Testis (tissue), 3 donors: Measurements from ENCODE around the gene TUBGCP5. TPM values are rescaled to one million over a fixed set of nuclear protein-coding genes. Genes with fewer than 3 reads are reported as not detected.
"Not testable (repeated sequence)": the region's sequence is repeated elsewhere in the genome, so short reads cannot be mapped to it uniquely, and the experiment has no call there.

ENCODE experiments used
- DNase-seq: peaks from one replicate; pipeline ENCODE4 v3.0.0-alpha.2; 2019
- H3K27ac ChIP-seq, 2 donors: fragments of 200-600 bp; sonication (generic); one replicate each; pipeline ENCODE4 v1.5.1; 2019
- H3K27me3 ChIP-seq: fragments of 200-600 bp; sonication (generic); one replicate; pipeline ENCODE4 v1.5.1; 2019
- H3K36me3 ChIP-seq: fragments of 200-600 bp; sonication (generic); one replicate; pipeline ENCODE4 v1.5.1; 2017; ENCODE audit warnings: low read depth; ENCODE audit errors: missing control alignments
- H3K4me1 ChIP-seq: fragments of 200-600 bp; sonication (generic); one replicate; pipeline ENCODE4 v1.5.1; 2019
- H3K4me3 ChIP-seq, 2 donors: fragments of 200-600 bp; sonication (generic); one replicate each; pipeline ENCODE4 v1.5.1; 2017 to 2019
- H3K9me3 ChIP-seq: fragments of 200-600 bp; sonication (generic); one replicate; pipeline ENCODE4 v1.5.1; 2017
- POLR2A ChIP-seq: fragments of 450-650 bp; IDR thresholded peaks from one replicate; pipeline ENCODE4 v1.6.1; 2017; ENCODE audit warnings: antibody characterized with exemption, mild to moderate bottlenecking, moderate library complexity
- WGBS, 2 donors: methylation state at CpG; one replicate each; pipeline ENCODE4 v1.1.5; 2018; 5-methylcytosine and 5-hydroxymethylcytosine counted together
- intact Hi-C: fragments of 100-400 bp; cut with DNase I; formaldehyde crosslinking; loops from one replicate; pipeline ENCODE4 v1.15.1; 2023; ENCODE audit warnings: low total_unique reads
- polyA plus RNA-seq: library from polyadenylated mRNA; stranded (reverse); fragments of 350-450 nt; fragmentation: Illumina TruSeq; extraction: RNeasy Lipid Tissue Mini Kit (QIAGEN cat#74804); gene quantifications from one replicate; pipeline ENCODE4 v1.2.3, GENCODE V29; 2014; ENCODE audit warnings: low read depth, low replicate concordance; ENCODE audit not compliant: insufficient read depth
- total RNA-seq, 2 donors: library from RNA; depleted of rRNA; stranded (reverse); fragments of >200 nt; gene quantifications; one replicate each; pipeline ENCODE4 v1.2.3, GENCODE V29; 2016
- TF ChIP-seq, protein P1 (sequence below), 3 experiments: fragments of 450-650 bp in 2 of 3; fragments of 200-600 bp in 1 of 3; sonication (generic) in 1 of 3; IDR thresholded peaks; one replicate each; pipeline ENCODE4 v1.5.1; 2016 to 2019; ENCODE audit warnings: antibody characterized with exemption in 3 of 3, mild to moderate bottlenecking in 2 of 3, moderate library complexity in 1 of 3

TUBGCP5 gene
- total and polyA plus RNA-seq, 3 donors from 2014 or later, result 28.6 to 55.1 (median 45.8) TPM

DNA sequence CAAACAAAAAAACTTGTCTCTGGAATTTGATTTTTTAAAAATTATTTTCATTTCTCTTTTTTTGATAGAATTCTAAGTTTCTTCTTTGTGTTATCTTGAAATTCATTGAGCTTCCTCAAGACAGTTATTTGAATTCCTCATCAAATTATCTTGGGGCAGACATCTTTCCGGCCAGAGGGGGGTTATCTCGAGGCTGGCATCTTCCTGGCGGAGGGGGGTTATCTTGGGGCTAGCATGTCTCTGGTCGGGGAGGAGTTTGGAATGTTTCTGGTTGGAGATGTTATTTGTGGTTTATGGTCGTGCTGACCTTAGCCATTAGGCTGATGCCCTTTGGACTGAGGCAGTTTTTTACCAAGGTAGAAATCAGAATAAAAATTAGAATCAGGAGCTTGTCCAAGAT lies 15.9 kb upstream of the TUBGCP5 start:
- no peak overlapping the region for H3K27ac ChIP-seq
- no peaks in the 10 kb centered on the region for H3K27me3 ChIP-seq
- TF ChIP-seq, protein P1, sequence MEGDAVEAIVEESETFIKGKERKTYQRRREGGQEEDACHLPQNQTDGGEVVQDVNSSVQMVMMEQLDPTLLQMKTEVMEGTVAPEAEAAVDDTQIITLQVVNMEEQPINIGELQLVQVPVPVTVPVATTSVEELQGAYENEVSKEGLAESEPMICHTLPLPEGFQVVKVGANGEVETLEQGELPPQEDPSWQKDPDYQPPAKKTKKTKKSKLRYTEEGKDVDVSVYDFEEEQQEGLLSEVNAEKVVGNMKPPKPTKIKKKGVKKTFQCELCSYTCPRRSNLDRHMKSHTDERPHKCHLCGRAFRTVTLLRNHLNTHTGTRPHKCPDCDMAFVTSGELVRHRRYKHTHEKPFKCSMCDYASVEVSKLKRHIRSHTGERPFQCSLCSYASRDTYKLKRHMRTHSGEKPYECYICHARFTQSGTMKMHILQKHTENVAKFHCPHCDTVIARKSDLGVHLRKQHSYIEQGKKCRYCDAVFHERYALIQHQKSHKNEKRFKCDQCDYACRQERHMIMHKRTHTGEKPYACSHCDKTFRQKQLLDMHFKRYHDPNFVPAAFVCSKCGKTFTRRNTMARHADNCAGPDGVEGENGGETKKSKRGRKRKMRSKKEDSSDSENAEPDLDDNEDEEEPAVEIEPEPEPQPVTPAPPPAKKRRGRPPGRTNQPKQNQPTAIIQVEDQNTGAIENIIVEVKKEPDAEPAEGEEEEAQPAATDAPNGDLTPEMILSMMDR (IDR thresholded peaks at IDR 0.05), result no peak
- no peak for TF ChIP-seq POLR2A
- H3K36me3 ChIP-seq, result no peaks in the 10 kb centered on the region
- H3K4me1 ChIP-seq, result no peaks in the 10 kb centered on the region
- WGBS, 2 donors, result 52 to 58% methylated on average over 5 of the region's 5 CpGs
- DNase-seq, result no peak
- H3K4me3 ChIP-seq, result no peak overlapping the region
- intact Hi-C loops, result no loop called here
- no peaks in the 10 kb centered on the region for H3K9me3 ChIP-seq

DNA sequence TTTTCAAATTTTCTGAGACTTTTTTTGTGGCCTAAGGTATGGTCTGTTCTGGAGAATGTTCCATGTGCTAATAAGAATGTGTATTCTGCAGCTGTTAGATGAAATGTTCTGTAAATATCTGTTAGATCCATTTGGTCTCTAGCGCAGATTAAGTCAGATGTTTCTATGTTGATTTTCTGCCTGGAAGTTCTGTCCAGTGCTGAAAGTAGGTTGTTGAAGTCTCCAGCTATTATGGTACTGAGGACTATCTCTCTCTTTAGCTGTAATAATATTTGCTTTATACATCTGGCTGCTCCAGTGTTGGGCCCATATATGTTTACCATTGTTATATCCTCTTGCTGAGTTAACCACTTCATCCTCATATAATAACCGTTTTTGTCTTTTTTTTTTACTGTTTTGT lies 13.2 kb upstream of the TUBGCP5 start:
- Histone ChIP-seq H3K36me3 (no peaks in the 10 kb centered on the region), H3K27me3 (no peaks in the 10 kb centered on the region), H3K4me1 (no peaks in the 10 kb centered on the region), H3K9me3 (no peaks in the 10 kb centered on the region), H3K27ac (no peak overlapping the region), H3K4me3 (no peak overlapping the region)
- DNase-seq, result no peak
- TF ChIP-seq POLR2A, result no peak
- TF ChIP-seq, protein P1 (IDR thresholded peaks at IDR 0.05), result no peak
- intact Hi-C loops, result no loop called here
- WGBS, 2 donors, result 75 to 76% methylated on average over 2 of the region's 2 CpGs

DNA sequence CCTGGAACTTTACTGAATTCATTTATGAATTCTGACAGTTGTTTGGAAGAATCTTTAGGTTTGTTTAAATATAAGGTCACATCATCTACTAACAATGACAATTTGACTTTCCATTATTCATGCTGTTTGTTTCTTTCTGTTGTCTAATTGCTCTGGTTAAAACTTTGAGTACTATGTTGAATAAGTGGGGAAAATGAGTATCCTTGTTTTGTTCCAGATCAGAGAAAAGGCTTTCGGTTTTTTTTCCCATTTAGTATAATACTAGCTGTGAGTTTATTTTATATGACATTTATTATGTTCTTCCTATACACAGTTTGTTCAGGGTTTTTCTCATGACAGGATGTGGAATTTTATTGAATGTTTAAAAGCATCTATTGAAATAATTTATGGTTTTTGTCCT lies 11.3 kb upstream of the TUBGCP5 start:
- no peaks in the 10 kb centered on the region for H3K4me1 ChIP-seq
- H3K27ac ChIP-seq, result no peak overlapping the region
- WGBS, 2 donors, result 62 to 68% methylated on average over 1 of the region's 1 CpG
- TF ChIP-seq, protein P1 (IDR thresholded peaks at IDR 0.05), result no peak
- no peak for TF ChIP-seq POLR2A
- no peaks in the 10 kb centered on the region for H3K36me3 ChIP-seq
- no peak overlapping the region for H3K4me3 ChIP-seq
- no peaks in the 10 kb centered on the region for H3K9me3 ChIP-seq
- intact Hi-C loops, result no loop called here
- H3K27me3 ChIP-seq, result no peaks in the 10 kb centered on the region
- no peak for DNase-seq

DNA sequence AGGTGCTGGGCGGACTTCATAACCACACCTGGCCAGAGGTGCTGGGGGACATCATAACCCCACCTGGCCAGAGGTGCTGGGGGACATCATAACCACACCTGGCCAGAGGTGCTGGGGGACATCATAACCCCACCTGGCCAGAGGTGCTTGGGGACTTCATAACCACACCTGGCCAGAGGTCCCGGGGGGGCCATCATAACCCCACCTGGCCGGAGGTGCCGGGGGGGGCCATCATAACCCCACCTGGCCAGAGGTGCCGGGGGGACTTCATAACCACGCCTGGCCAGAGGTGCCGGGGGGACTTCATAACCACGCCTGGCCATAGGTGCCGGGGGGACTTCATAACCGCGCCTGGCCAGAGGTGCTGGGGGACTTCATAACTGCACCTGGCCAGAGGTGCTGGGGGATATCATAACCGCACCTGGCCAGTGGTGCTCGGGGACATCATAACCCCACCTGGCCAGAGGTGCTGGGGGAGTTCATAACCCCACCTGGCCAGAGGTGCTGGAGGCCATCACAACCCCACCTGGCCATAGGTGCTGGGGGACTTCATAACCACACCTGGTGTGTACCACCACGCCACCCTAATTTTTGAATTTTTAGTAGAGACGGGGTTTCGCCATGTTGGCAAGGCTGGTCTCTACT lies 10.7 kb upstream of the TUBGCP5 start:
- WGBS, 2 donors, result 92 to 94% methylated on average over 15 to 16 of the region's 16 CpGs
- Histone ChIP-seq H3K9me3 (no peaks in the 10 kb centered on the region), H3K27me3 (no peaks in the 10 kb centered on the region), H3K27ac (no peak overlapping the region), H3K4me3 (no peak overlapping the region), H3K36me3 (no peaks in the 10 kb centered on the region), H3K4me1 (no peaks in the 10 kb centered on the region)
- intact Hi-C loops, result no loop called here
- no peak for DNase-seq
- TF ChIP-seq POLR2A, result no peak
- TF ChIP-seq, protein P1 (IDR thresholded peaks at IDR 0.05), result no peak

DNA sequence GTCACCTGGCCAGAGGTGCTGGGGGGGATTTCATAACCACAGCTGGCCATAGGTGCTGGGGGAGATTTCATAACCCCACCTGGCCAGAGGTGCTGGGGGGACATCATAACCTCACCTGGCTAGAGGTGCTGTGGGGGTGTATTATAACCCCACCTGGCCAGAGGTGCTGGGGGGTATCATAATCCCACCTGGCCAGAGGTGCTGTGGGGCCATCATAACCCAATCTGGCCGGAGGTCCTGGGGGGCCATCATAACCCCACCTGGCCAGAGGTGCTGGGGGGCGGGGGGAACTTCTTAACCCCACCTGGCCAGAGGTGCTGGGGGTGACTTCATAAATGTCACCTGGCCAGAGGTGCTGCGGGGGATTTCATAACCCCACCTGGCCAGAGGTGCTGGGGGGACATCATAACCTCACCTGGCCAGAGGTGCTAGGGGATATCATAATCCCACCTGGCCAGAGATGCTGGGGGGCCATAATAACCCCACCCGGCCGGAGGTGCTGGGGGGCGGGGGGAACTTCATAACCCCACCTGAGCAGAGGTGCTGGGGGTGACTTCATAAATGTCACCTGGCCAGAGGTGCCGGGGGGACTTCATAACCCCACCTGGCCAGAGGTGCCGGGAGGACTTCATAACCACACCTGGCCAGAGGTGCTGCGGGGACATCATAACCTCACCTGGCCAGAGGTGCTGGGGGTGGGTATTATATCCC lies 9.4 kb upstream of the TUBGCP5 start:
- H3K4me1 ChIP-seq, DNase-seq, H3K4me3 ChIP-seq, H3K9me3 ChIP-seq, H3K27ac ChIP-seq, H3K36me3 ChIP-seq, intact Hi-C loops, H3K27me3 ChIP-seq: not testable (repeated sequence)
- 91% methylated on average over 9 of the region's 9 CpGs; no CpG with 5 or more reads in 1 of the 2 donors for WGBS, 2 donors

DNA sequence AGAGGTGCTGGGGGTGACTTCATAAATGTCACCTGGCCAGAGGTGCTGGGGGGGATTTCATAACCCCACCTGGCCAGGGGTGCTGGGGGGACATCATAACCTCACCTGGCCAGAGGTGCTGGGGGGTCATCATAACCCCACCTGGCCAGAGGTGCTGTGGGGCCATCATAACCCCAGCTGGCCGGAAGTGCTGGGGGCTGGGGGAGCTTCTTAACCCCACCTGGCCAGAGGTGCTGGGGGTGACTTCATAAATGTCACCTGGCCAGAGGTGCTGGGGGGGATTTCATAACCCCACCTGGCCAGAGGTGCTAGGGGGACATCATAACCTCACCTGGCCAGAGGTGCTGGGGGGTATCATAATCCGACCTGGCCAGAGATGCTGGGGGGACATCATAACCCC lies 4.6 kb upstream of the TUBGCP5 start:
- WGBS, 2 donors, result 90% methylated on average over 1 of the region's 2 CpGs; no CpG with 5 or more reads in 1 of the 2 donors
- H3K27me3 ChIP-seq, intact Hi-C loops, DNase-seq, H3K9me3 ChIP-seq, H3K4me1 ChIP-seq, H3K27ac ChIP-seq, H3K36me3 ChIP-seq, H3K4me3 ChIP-seq: not testable (repeated sequence)

DNA sequence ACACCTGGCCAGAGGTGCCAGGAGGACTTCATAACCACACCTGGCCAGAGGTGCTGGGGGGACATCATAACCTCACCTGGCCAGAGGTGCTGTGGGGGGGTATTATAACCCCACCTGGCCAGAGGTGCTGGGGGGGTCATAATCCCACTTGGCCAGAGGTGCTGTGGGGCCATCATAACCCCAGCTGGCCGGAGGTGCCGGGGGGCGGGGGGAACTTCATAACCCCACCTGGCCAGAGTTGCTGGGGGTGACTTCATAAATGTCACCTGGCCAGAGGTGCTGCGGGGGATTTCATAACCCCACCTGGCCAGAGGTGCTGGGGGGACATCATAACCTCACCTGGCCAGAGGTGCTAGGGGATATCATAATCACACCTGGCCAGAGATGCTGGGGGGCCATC lies 4.2 kb upstream of the TUBGCP5 start:
- H3K9me3 ChIP-seq, H3K36me3 ChIP-seq, DNase-seq, H3K27me3 ChIP-seq, H3K4me3 ChIP-seq, intact Hi-C loops, H3K27ac ChIP-seq, H3K4me1 ChIP-seq: not testable (repeated sequence)
- 92 to 96% methylated on average over 4 of the region's 4 CpGs for WGBS, 2 donors

DNA sequence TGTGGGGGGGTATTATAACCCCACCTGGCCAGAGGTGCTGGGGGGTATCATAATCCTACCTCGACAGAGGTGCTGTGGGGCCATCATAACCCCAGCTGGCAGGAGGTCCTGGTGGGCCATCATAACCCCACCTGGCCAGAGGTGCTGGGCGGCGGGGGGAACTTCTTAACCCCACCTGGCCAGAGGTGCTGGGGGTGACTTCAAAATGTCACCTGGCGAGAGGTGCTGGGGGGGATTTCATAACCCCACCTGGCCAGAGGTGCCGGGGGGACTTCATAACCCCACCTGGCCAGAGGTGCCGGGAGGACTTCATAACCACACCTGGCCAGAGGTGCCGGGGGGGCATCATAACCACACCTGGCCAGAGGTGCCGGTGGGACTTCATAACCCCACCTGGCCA lies 2.4 kb upstream of the TUBGCP5 start:
- H3K36me3 ChIP-seq, H3K27ac ChIP-seq, H3K4me1 ChIP-seq, intact Hi-C loops, H3K9me3 ChIP-seq, DNase-seq, H3K27me3 ChIP-seq, H3K4me3 ChIP-seq: not testable (repeated sequence)
- 91 to 94% methylated on average over 6 to 8 of the region's 8 CpGs for WGBS, 2 donors
